Measurements from ENCODE around the gene DYNLRB1. TPM values are rescaled to one million over a fixed set of nuclear protein-coding genes. Genes with fewer than 3 reads are reported as not detected.
"Not testable (repeated sequence)": the region's sequence is repeated elsewhere in the genome, so short reads cannot be mapped to it uniquely, and the experiment has no call there.

Gene DYNLRB1
- total and polyA plus RNA-seq, 2 donors (not counting 3 experiments of a cell fraction or from before 2014, with no cell fraction given), result 142 to 245 TPM

DNA sequence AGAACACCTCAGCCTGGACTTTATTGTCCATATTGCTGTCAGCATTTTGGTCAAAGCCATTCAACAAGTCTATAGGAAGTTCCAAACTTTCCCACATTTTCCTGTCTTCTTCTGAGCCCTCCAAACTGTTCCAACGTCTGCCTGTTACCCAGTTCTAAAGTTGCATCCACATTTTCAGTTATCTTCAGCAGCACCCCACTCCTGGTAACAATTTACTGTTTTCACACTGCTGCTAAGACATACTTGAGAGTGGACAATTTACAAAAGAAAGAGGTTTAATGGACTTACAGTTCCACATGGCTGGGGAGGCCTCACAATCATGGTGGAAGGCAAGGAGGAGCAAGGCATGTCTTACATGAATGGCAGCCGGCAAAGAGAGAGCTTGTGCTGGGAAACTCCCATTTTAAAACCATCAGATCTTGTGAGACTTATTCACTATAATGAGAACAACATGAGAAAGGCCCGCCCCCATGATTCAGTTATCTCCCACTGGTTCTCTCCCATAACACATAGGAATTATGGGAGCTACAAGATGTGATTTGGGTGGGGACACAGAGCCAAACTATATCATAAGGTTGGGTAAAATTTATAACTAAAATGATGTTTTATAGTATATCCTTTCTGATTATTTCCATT, 32.5 kb upstream of the DYNLRB1 start:
- FAIRE-seq; dilution Hi-C loops (cut with MboI; ENCODE audit: extremely low pct_ligation_motif_present, low sequenced_read_pairs); H2AFZ ChIP-seq (ENCODE audit: low read depth, low read length); BruUV-seq (replicated peaks); H3K27me3 ChIP-seq (ENCODE audit: control insufficient read depth in 2 of 2, insufficient read depth in 2 of 2, low read length in 2 of 2); H4K20me1 ChIP-seq (replicated peaks; ENCODE audit: control insufficient read depth, extremely low read depth, insufficient read depth, low read length); H3K9me1 ChIP-seq (replicated peaks; ENCODE audit: control insufficient read depth, extremely low read depth, insufficient read depth, low read length); POLR2A ChIA-PET; H3K4me3 ChIP-seq (replicated peaks in 1 of 3; ENCODE audit: insufficient read depth in 1 of 3, low read depth in 1 of 3, low read length in 3 of 3); H3K9me3 ChIP-seq (replicated peaks; ENCODE audit: control insufficient read depth, insufficient read depth, low read length); H3K4me2 ChIP-seq (ENCODE audit: insufficient read depth, low read length); H3K27ac ChIP-seq (ENCODE audit: insufficient read depth, low read depth, low read length); DNase-seq (ENCODE audit: low read depth, low spot score); H3K79me2 ChIP-seq (ENCODE audit: control insufficient read depth, insufficient read depth, low read length); intact Hi-C loops (cut with micrococcal nuclease); H3K9ac ChIP-seq (replicated peaks; ENCODE audit: extremely low read depth, insufficient read depth, low read length); H3K4me1 ChIP-seq (ENCODE audit: control insufficient read depth, extremely low read depth, insufficient read depth, low read length): not testable (repeated sequence)
- peaks cover 0 to 12% of the 10 kb centered on the region in 2 experiments for H3K36me3 ChIP-seq (ENCODE audit: control insufficient read depth in 2 of 2, extremely low read depth in 1 of 2, insufficient read depth in 2 of 2, low read length in 2 of 2)
- CTCF ChIA-PET, result interaction anchor here (1.4 to 2.4 kb wide), 2 partner anchors 8 to 171 kb away, joined by 3 to 12 read pairs; no protein-coding TSS in a partner anchor

DNA sequence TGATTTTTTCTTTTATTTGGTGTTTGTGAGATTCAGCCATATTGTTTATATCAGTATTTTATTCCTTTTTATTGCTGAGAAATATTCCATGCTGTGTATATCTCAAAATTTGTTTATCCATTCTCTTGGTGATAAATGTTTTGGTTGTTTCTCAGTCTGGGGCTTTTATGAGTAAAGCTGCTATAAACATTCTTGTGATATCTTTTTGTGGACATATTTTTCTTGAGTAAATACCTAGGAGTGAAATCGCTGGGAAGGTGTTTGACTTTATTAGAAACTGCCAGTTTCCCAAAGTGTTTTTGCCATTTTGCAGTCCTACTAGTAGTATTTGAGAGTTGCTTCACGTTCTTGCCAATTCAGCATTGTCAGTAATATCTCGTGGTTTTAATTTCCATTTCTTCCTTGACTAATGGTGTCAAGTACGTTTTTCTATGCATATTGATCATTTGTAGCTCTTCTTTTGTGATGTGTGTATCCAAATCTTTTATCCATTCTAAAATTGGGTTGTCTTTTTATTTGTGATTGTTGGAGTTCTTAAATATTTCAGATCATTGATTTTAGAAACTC, 31.1 kb upstream of the DYNLRB1 start:
- Histone ChIP-seq H4K20me1 (replicated peaks; ENCODE audit: control insufficient read depth, extremely low read depth, insufficient read depth, low read length) (no peaks in the 10 kb centered on the region), H3K27me3 (ENCODE audit: control insufficient read depth in 2 of 2, insufficient read depth in 2 of 2, low read length in 2 of 2) (no peaks in the 10 kb centered on the region), H3K9me3 (replicated peaks; ENCODE audit: control insufficient read depth, insufficient read depth, low read length) (no peaks in the 10 kb centered on the region), H3K79me2 (ENCODE audit: control insufficient read depth, insufficient read depth, low read length) (peaks cover 2% of the 10 kb centered on the region), H3K4me3 (replicated peaks in 1 of 3; ENCODE audit: insufficient read depth in 1 of 3, low read depth in 1 of 3, low read length in 3 of 3) (no peak overlapping the region), H3K36me3 (ENCODE audit: control insufficient read depth in 2 of 2, extremely low read depth in 1 of 2, insufficient read depth in 2 of 2, low read length in 2 of 2) (peaks cover 4 to 12% of the 10 kb centered on the region in 2 experiments), H2AFZ (ENCODE audit: low read depth, low read length) (no peak overlapping the region), H3K9ac (replicated peaks; ENCODE audit: extremely low read depth, insufficient read depth, low read length) (no peak overlapping the region), H3K4me2 (ENCODE audit: insufficient read depth, low read length) (no peak overlapping the region), H3K4me1 (ENCODE audit: control insufficient read depth, extremely low read depth, insufficient read depth, low read length) (no peaks in the 10 kb centered on the region), H3K27ac (ENCODE audit: insufficient read depth, low read depth, low read length) (no peak overlapping the region), H3K9me1 (replicated peaks; ENCODE audit: control insufficient read depth, extremely low read depth, insufficient read depth, low read length) (no peaks in the 10 kb centered on the region)
- dilution Hi-C loops (cut with MboI; ENCODE audit: extremely low pct_ligation_motif_present, low sequenced_read_pairs) (no loop called here), intact Hi-C loops (cut with micrococcal nuclease) (no loop called here)
- no peak for TF ChIP-seq EZH2 (IDR thresholded peaks at IDR 0.05; ENCODE audit: borderline replicate concordance, low read depth, low read length, severe bottlenecking)
- no peak for TF ChIP-seq POLR2A (IDR thresholded peaks at IDR 0.05; ENCODE audit: low read depth, low read length)
- TF ChIP-seq, protein P1, sequence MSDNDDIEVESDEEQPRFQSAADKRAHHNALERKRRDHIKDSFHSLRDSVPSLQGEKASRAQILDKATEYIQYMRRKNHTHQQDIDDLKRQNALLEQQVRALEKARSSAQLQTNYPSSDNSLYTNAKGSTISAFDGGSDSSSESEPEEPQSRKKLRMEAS (IDR thresholded peaks at IDR 0.05; ENCODE audit: insufficient read depth, insufficient read length), result no peak
- TF ChIP-seq GATA2 (IDR thresholded peaks at IDR 0.05; ENCODE audit: insufficient read depth, insufficient read length, low read depth, low read length), result no peak
- no peak for TF ChIP-seq CTCF (IDR thresholded peaks at IDR 0.05; ENCODE audit: extremely low read depth in 1 of 2, insufficient read depth in 1 of 2, low read depth in 1 of 2, low read length in 2 of 2)
- no peak for TF ChIP-seq FOS (IDR thresholded peaks at IDR 0.05; ENCODE audit: borderline replicate concordance, insufficient read depth, low read length)
- TF ChIP-seq POLR2AphosphoS5 (IDR thresholded peaks at IDR 0.05; ENCODE audit: insufficient read depth, low read depth, low read length), result no peak
- no peak for TF ChIP-seq MYC (IDR thresholded peaks at IDR 0.05; ENCODE audit: low read depth, low read length)
- TF ChIP-seq JUN (IDR thresholded peaks at IDR 0.05; ENCODE audit: borderline replicate concordance, insufficient read depth, insufficient read length, low read depth), result no peak
- FAIRE-seq (no peak), DNase-seq (ENCODE audit: low read depth, low spot score) (no peak)
- ChIA-PET CTCF (interaction anchor here (0.9 to 2.4 kb wide), 6 partner anchors 8 to 173 kb away, joined by 3 to 12 read pairs (median 3); no protein-coding TSS in a partner anchor), POLR2A (no interaction called here)
- no TSS peak for BruUV-seq (replicated peaks)
